GM03348 (cell line): ENCODE data around the gene GRID2.
"Not testable (repeated sequence)": the region's sequence is repeated elsewhere in the genome, so short reads cannot be mapped to it uniquely, and the experiment has no call there.

Experiments used
- DNase-seq: peaks from one replicate; pipeline ENCODE4 v3.0.0; 2012; ENCODE audit warnings: low spot score

GRID2 gene

GRCh38 chr4:92442131-92442530 lies 138.4 kb downstream of the GRID2 start:
- DNase-seq: not testable (repeated sequence)

- DNase-seq: not testable (repeated sequence)
Measured at GRCh38 chr4:92444143-92444843, 140.5 kb downstream of the GRID2 start.

- no peak for DNase-seq
Measured at GRCh38 chr4:92445127-92445526, 141.4 kb downstream of the GRID2 start.

GRCh38 chr4:92447255-92447905 lies 143.6 kb downstream of the GRID2 start:
- DNase-seq: no peak

DNA sequence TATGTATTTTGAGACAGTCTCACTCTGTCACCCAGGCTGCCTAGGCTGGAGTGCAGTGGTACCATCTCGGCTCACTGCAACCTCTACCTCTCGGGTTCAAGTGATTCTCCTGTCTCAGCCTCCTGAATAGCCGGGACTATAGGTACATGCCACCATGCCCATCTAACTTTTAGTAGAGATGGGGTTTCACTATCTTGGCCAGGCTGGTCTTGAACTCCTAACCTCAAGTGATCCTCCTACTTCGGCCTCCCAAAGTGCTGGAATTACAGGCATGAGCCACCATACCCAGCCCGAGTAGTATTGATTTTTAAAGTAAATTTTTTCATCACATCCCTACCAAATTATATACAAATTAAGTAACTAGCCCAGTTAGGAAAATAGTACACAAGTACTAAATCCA lies 144.4 kb downstream of the GRID2 start:
- not testable (repeated sequence) for DNase-seq

DNA sequence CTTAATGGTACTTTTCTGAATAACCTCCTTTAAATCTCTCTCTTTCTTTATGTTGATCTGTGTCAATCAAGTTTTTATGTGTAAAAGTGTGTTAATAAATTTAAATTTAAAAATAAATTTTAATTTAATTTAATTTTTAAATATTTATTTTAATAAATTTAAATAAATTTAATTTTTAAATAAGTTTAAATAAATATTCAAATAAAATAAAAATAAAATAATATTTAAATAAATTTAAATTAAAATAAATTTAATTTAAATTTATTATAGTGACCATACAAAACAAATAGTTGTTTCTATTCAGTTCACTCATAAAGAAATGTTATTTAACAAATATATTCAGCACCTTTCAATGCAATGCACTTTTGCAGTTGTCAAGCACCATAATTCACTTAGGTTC lies 146.9 kb downstream of the GRID2 start:
- DNase-seq: no peak

- no peak for DNase-seq
Measured at GRCh38 chr4:92451782-92452181, 148.0 kb downstream of the GRID2 start.

DNA sequence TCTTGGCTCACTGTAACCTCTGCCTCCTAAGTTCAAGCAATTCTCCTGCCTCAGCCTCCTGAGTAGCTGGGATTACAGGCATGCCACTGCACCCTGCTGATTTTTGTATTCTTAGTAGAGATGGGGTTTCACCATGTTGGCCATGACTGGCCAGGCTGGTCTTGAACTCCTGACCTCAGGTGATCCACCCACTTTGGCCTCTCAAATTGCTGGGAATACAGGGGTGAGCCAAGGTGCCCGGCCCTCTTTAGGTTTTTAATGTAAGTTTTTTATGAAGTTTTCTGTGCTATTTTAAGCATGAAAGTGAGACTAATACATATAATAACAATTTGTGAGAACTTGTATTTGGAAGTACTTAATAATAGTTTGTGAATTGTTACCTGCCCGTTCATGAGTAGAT lies 148.6 kb downstream of the GRID2 start:
- not testable (repeated sequence) for DNase-seq

DNA sequence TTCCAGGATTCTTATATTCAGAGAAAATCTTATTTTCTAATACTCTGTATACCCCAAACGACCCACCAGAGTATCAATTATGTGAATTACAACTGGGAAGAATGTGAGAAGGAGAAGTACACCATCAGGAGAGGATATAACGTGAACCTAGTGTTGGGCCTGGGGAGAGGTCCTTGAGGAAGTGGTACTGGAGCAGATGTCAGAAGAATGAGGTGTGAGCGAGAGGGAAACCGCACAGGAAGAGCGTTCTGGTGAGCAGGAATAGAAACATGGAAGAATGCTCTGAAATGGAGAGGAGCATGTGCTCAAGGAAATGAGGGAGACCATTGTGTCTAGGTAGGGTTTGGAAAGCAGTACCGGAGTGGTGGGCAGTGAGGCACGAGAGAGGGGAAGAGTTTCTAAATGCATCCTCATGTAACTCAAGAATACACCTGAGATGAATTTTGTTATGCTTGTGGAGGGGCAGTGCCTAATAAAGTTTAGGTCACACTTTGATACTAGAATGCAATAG lies 151.6 kb downstream of the GRID2 start:
- DNase-seq: no peak

DNA sequence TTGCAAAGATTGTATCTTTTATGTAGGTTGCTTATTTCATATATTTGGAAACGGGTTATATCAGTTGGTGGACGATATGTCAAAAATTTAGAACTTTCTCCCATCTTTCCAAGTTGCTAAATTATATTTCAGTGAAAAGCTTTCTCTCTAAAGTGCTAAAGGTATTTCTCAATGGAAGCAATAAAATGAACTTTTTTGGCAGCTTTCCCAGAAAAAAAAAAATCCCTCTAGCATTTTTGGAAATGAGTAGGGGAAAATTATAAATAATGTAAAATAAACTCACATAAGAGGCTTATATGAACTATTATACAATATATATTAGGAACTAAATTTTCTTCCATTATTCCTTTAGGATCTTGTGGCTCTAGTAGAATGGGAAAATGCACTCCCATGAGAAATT lies 152.2 kb downstream of the GRID2 start:
- DNase-seq: no peak

GRCh38 chr4:92461732-92462131 lies 158.0 kb downstream of the GRID2 start:
- no peak for DNase-seq

DNA sequence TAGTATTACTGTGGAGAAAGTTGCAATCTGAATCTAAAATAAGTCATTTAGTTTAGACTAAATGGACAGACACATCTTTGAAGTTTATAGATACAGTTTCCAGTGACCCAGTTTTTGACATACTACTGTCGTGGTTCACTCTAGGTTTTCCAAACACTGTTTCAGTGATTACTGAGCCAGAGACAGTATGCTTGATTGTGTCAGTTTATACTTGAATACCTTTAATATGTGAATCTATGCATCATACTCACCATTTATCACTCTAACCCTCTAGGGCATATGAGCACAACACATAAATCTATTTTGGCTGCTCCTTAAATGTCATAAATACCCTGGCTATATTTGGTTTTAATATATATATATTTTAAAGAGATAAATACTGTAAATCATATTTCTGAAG lies 173.5 kb downstream of the GRID2 start:
- DNase-seq: no peak

GRCh38 chr4:92483341-92483740 lies 179.6 kb downstream of the GRID2 start:
- DNase-seq: no peak

DNA sequence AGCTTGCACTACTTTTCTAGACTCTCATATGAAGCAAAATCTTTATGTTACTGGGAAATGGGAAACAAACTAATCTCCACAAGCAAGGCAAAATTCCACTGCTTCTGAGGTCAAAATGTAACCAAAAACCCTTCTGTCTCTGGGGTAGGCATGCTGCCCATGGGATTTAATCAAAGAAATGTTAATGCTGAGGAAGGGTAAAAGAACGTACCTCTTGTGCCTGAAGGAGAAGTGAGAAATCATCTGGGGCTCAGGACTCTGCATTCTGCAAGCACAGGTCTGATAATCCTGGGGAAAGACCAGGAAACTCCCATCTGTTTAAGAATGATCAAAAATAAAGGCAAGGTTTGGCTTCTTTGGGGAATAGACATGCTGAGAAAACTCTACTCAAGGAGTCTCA lies 184.7 kb downstream of the GRID2 start:
- no peak for DNase-seq

GRCh38 chr4:92497141-92497540 lies 193.4 kb downstream of the GRID2 start:
- DNase-seq: no peak

GRCh38 chr4:92501456-92501855 lies 197.7 kb downstream of the GRID2 start:
- no peak for DNase-seq

- DNase-seq: no peak
Measured at GRCh38 chr4:92506933-92507332, 203.2 kb downstream of the GRID2 start.

DNA sequence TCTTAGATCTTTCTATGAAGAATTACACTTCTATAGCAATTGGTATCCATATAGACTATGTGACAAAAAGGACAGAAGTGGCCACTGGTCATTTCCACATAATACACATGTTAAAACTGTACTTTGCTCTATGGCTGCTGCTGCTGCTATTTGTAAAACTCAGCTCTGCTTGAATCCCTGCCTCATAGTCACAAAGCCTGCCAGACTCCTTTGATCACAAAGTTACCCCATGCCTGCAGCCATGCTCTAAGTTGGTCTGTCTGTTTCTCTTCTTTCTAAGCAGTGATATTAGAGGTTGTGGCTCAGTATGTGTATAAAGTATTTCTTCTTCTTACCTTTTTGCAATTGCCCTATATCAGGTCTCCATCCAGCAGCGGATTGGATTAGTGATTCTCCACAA lies 210.9 kb downstream of the GRID2 start:
- DNase-seq: no peak

GRCh38 chr4:92516450-92516849 lies 212.7 kb downstream of the GRID2 start:
- DNase-seq: no peak

DNA sequence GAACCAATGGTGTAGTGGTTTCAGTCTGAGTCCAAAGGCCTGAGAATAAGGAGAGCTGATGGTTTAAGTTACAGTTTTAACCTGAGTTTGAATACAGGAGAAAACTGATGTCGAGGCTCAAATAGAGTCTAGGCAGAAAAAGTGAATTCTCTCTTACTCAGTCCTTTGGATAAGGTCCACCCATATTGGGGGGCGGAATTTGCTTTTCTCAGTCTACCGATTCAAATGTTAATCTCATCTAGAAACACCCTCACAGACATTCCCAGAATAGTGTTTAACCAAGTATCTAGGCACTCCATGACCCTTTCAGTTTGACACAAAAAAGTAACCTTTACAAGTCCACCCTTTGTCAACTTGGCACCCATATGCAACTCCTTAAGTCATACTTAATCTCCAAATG lies 216.0 kb downstream of the GRID2 start:
- DNase-seq: no peak

GRCh38 chr4:92520563-92520962 lies 216.8 kb downstream of the GRID2 start:
- DNase-seq: no peak

DNA sequence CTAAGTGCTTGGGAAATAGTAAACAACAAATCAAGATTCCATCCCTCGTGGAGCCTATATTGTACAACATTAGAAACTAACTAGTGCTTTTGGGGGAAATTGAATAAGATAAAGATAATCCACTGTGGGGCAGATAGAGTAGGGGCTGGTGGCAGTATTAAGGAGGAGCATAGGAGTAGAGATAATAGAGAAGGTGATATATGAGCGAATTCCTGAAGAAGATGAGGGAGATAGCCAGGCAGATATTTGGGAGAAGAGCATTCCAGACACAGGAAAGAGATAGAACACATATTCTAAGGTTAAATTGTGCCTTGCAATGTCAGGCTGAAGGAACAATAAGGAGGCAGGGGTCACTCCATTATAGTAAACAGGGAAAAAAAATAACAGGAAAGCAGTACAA lies 218.2 kb downstream of the GRID2 start:
- no peak for DNase-seq

- DNase-seq: no peak
Measured at GRCh38 chr4:92522356-92522755, 218.6 kb downstream of the GRID2 start.

DNA sequence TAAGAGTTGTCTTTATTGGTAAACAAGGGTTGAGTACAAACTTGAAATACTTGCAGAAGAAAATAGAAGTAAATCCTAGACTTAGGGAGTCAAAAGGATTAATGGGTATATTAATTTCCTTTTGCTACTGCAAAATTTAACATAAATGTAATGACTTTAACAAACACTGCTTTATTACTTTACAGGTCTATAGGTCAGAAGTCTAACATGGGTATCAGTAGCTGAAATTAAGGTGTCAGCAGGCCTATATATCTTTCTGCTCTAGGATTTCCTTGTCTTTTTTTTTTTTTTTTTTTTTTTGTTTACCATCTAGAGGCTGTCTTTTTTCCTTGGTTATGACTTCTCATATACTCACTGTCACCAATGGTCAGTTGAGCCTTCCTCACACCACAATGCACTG lies 220.4 kb downstream of the GRID2 start:
- DNase-seq: no peak
